IMR-90 (cell line): Measurements from ENCODE around the gene ADAMTS12. TPM values are rescaled to one million over a fixed set of nuclear protein-coding genes. Genes with fewer than 3 reads are reported as not detected.

ENCODE experiments used
- ATAC-seq: fragments of 200-7000 bp; cut with Tn5 transposase; 2 replicates; pipeline ENCODE4 v1.9.1; 2020; ENCODE audit warnings: low read depth, mild to moderate bottlenecking, moderate library complexity
- BruUV-seq: library from RNA; stranded (reverse); fragments of 400-500 nt; replicated peaks from 2 replicates; lab custom pipeline; 2021; lab: Mats Ljungman, UMichigan
- CTCF ChIA-PET: fragments of 300-600 bp; formaldehyde crosslinking; extraction: SDS; loops from one replicate; lab custom pipeline; 2021; ENCODE audit warnings: antibody characterized with exemption; lab: Yijun Ruan, JAX
- POLR2A ChIA-PET: fragments of 300-600 bp; sonication (Branson Sonifier 250); formaldehyde crosslinking; loops from one replicate; lab custom pipeline; 2022; ENCODE audit warnings: antibody characterized with exemption; ENCODE audit not compliant: unreplicated experiment; lab: Charles Lee
- DNase-seq: peaks from one replicate; pipeline ENCODE4 v3.0.0; 2013
- H2AFZ ChIP-seq: replicated peaks from 2 replicates; pipeline ENCODE3; 2013; ENCODE audit warnings: low read length, mild to moderate bottlenecking; ENCODE audit not compliant: poor library complexity
- H2AK5ac ChIP-seq: 2 replicates; pipeline ENCODE4 v1.6.1; 2013; ENCODE audit warnings: low read depth, low read length, inconsistent platforms
- H2AK9ac ChIP-seq: replicated peaks from 2 replicates; pipeline ENCODE3; 2013; ENCODE audit warnings: mild to moderate bottlenecking, low read depth, low read length, moderate library complexity; ENCODE audit not compliant: poor library complexity
- H2BK120ac ChIP-seq: 2 replicates; pipeline ENCODE4 v1.6.1; 2013; ENCODE audit warnings: low read depth, low read length, inconsistent platforms
- H2BK15ac ChIP-seq: 3 replicates; pipeline ENCODE4 v1.6.1; 2013; ENCODE audit warnings: low read depth, low read length, inconsistent platforms
- H2BK20ac ChIP-seq: 2 replicates; pipeline ENCODE4 v1.6.1; 2013; ENCODE audit warnings: low read depth, mild to moderate bottlenecking, inconsistent platforms, low read length, moderate library complexity
- H2BK5ac ChIP-seq: 2 replicates; pipeline ENCODE4 v1.6.1; 2013; ENCODE audit warnings: mild to moderate bottlenecking, low read depth, low read length, inconsistent platforms; ENCODE audit not compliant: poor library complexity, severe bottlenecking
- H3K14ac ChIP-seq: replicated peaks from 2 replicates; pipeline ENCODE4 v1.6.1; 2013; ENCODE audit warnings: low read depth, low read length, inconsistent platforms
- H3K18ac ChIP-seq: 2 replicates; pipeline ENCODE4 v1.6.1; 2013; ENCODE audit warnings: low read depth, low read length, control low read depth
- H3K23ac ChIP-seq: 2 replicates; pipeline ENCODE4 v1.6.1; 2013; ENCODE audit warnings: low read depth, low read length, inconsistent platforms
- H3K27ac ChIP-seq: 2 replicates; pipeline ENCODE4 v1.5.1; 2013; ENCODE audit warnings: mild to moderate bottlenecking, control low read depth, low read length; ENCODE audit not compliant: insufficient read depth
- H3K27me3 ChIP-seq: 2 replicates; pipeline ENCODE4 v1.6.1; 2013; ENCODE audit warnings: low read length; ENCODE audit not compliant: control insufficient read depth, insufficient read depth
- H3K36me3 ChIP-seq: 2 replicates; pipeline ENCODE4 v1.6.1; 2013; ENCODE audit warnings: low read length, mixed read lengths; ENCODE audit not compliant: control insufficient read depth, insufficient read depth
- H3K4ac ChIP-seq: 2 replicates; pipeline ENCODE4 v1.6.1; 2013; ENCODE audit warnings: low read depth, low read length, inconsistent platforms
- H3K4me1 ChIP-seq: 2 replicates; pipeline ENCODE4 v1.6.1; 2013; ENCODE audit warnings: low read length, mixed read lengths; ENCODE audit not compliant: control insufficient read depth, insufficient read depth
- H3K4me2 ChIP-seq: 2 replicates; pipeline ENCODE4 v1.6.1; 2013; ENCODE audit warnings: low read depth, mild to moderate bottlenecking, control low read depth, low read length, moderate library complexity
- H3K4me3 ChIP-seq: 2 replicates; pipeline ENCODE4 v1.5.1; 2013; ENCODE audit warnings: low read depth, mild to moderate bottlenecking, control low read depth, low read length, moderate library complexity; ENCODE audit not compliant: insufficient read depth
- H3K56ac ChIP-seq: 2 replicates; pipeline ENCODE4 v1.6.1; 2013; ENCODE audit warnings: low read length, inconsistent platforms; ENCODE audit not compliant: insufficient read depth; ENCODE audit errors: extremely low read depth
- H3K79me1 ChIP-seq, 2 experiments: 2 replicates each; pipeline ENCODE4 v1.6.1; 2013; ENCODE audit warnings: low read length in 2 of 2, inconsistent platforms in 1 of 2, low read depth in 1 of 2
- H3K9ac ChIP-seq: 2 replicates; pipeline ENCODE4 v1.6.1; 2013; ENCODE audit warnings: low read depth, low read length, control low read depth
- H3K9me1 ChIP-seq: 2 replicates; pipeline ENCODE4 v1.6.1; 2013; ENCODE audit warnings: low read length, inconsistent platforms; ENCODE audit not compliant: insufficient read depth
- H3K9me3 ChIP-seq: 2 replicates; pipeline ENCODE4 v1.6.1; 2013; ENCODE audit warnings: low read length; ENCODE audit not compliant: control insufficient read depth, insufficient read depth
- H4K20me1 ChIP-seq: 2 replicates; pipeline ENCODE4 v1.6.1; 2013; ENCODE audit warnings: low read length, inconsistent platforms; ENCODE audit not compliant: insufficient read depth
- H4K5ac ChIP-seq: 2 replicates; pipeline ENCODE4 v1.6.1; 2013; ENCODE audit warnings: mild to moderate bottlenecking, low read depth, low read length, control low read depth
- H4K8ac ChIP-seq, 2 experiments: 2 replicates each; pipeline ENCODE4 v1.6.1; 2013; ENCODE audit warnings: low read depth in 2 of 2, low read length in 2 of 2, control low read depth in 1 of 2, inconsistent platforms in 1 of 2
- H4K91ac ChIP-seq: 2 replicates; pipeline ENCODE4 v1.6.1; 2013; ENCODE audit warnings: low read depth, low read length, inconsistent platforms; ENCODE audit not compliant: insufficient read depth
- BHLHE40 ChIP-seq: fragments of 150-350 bp; IDR thresholded peaks from 2 replicates; pipeline ENCODE4 v1.6.1; 2016; ENCODE audit warnings: mild to moderate bottlenecking, low read depth, low read length
- CEBPB ChIP-seq: IDR thresholded peaks from 2 replicates; pipeline ENCODE4 v1.6.1; 2012; ENCODE audit warnings: low read depth, low read length, improper control_type of control experiment
- CHD1 ChIP-seq: IDR thresholded peaks from 2 replicates; pipeline ENCODE4 v1.6.1; 2012; ENCODE audit warnings: low read depth, low read length, improper control_type of control experiment
- CTCF ChIP-seq: conservative IDR thresholded peaks from 2 replicates; pipeline ENCODE4 v1.5.1; 2012; ENCODE audit warnings: mild to moderate bottlenecking, low read depth, low read length, improper control_type of control experiment
- ELK1 ChIP-seq: fragments of 150-350 bp; IDR thresholded peaks from 2 replicates; pipeline ENCODE4 v1.6.1; 2016; ENCODE audit warnings: low read depth, mild to moderate bottlenecking, low read length, moderate library complexity, borderline replicate concordance
- FOS ChIP-seq: fragments of 150-350 bp; IDR thresholded peaks from 2 replicates; pipeline ENCODE4 v1.6.1; 2016; ENCODE audit warnings: low read depth, low read length
- MAFK ChIP-seq: IDR thresholded peaks from 2 replicates; pipeline ENCODE4 v1.6.1; 2012; ENCODE audit warnings: low read depth, low read length, improper control_type of control experiment
- MAZ ChIP-seq: IDR thresholded peaks from 2 replicates; pipeline ENCODE4 v1.6.1; 2012; ENCODE audit warnings: low read depth, mild to moderate bottlenecking, low read length, improper control_type of control experiment, moderate library complexity, borderline replicate concordance
- MXI1 ChIP-seq: IDR thresholded peaks from 2 replicates; pipeline ENCODE4 v1.6.1; 2012; ENCODE audit warnings: low read depth, mild to moderate bottlenecking, low read length, moderate library complexity, borderline replicate concordance
- NFE2L2 ChIP-seq: fragments of 150-350 bp; IDR thresholded peaks from 2 replicates; pipeline ENCODE4 v1.6.1; 2016; ENCODE audit warnings: low read depth, mild to moderate bottlenecking, low read length
- POLR2A ChIP-seq: IDR thresholded peaks from 2 replicates; pipeline ENCODE4 v1.6.1; 2012; ENCODE audit warnings: mild to moderate bottlenecking, low read depth, low read length
- RAD21 ChIP-seq: IDR thresholded peaks from 2 replicates; pipeline ENCODE4 v1.6.1; 2012; ENCODE audit warnings: low read length, improper control_type of control experiment
- RCOR1 ChIP-seq: IDR thresholded peaks from 2 replicates; pipeline ENCODE4 v1.6.1; 2012; ENCODE audit warnings: mild to moderate bottlenecking, low read length, improper control_type of control experiment; ENCODE audit not compliant: insufficient replicate concordance
- RFX5 ChIP-seq: IDR thresholded peaks from 2 replicates; pipeline ENCODE4 v1.8.0; 2012; ENCODE audit warnings: low read depth, mild to moderate bottlenecking, low read length, moderate library complexity
- SMC3 ChIP-seq: fragments of 150-350 bp; IDR thresholded peaks from 2 replicates; pipeline ENCODE4 v1.6.1; 2016; ENCODE audit warnings: low read depth, mild to moderate bottlenecking, antibody characterized with exemption, low read length, moderate library complexity
- USF2 ChIP-seq: fragments of 150-350 bp; IDR thresholded peaks from 2 replicates; pipeline ENCODE4 v1.6.1; 2017; ENCODE audit warnings: mild to moderate bottlenecking, antibody characterized with exemption, low read length, low read depth
- WGBS, 2 experiments: methylation state at CpG; one replicate each; pipeline versions ENCODE4 v1.1.5 to v1.1.7; 2013; ENCODE audit warnings: missing lambda C conversion rate in 2 of 2; ENCODE audit not compliant: insufficient read length in 1 of 2; ENCODE audit errors: extremely low coverage in 2 of 2; 5-methylcytosine and 5-hydroxymethylcytosine counted together
- dilution Hi-C: fragments of 300-500 bp; cut with HindIII; formaldehyde crosslinking; loops from one replicate; pipeline ENCODE4 v1.14.3; 2018; ENCODE audit warnings: low sequenced_read_pairs; ENCODE audit not compliant: unreplicated experiment
- in situ Hi-C: fragments of 300-500 bp; cut with MboI; formaldehyde crosslinking; loops from 3 replicates; pipeline ENCODE4 v1.14.3; 2019; ENCODE audit warnings: low sequenced_read_pairs, inconsistent platforms, mixed read lengths
- intact Hi-C: fragments of 100-400 bp; cut with micrococcal nuclease; formaldehyde crosslinking; loops from 2 replicates; pipeline ENCODE4 v1.10.0; 2022
- polyA plus RNA-seq, 3 experiments: library from polyadenylated mRNA; depleted of rRNA; stranded (reverse); fragments of >200 nt; gene quantifications; 2 replicates each; pipeline ENCODE4 v1.2.3, GENCODE V29; 2012; ENCODE audit warnings: low replicate concordance in 1 of 3
- total RNA-seq: library from RNA; depleted of rRNA; stranded (reverse); fragments of >200 nt; gene quantifications from 2 replicates; pipeline ENCODE4 v1.2.3, GENCODE V29; 2012

Gene ADAMTS12
- total and polyA plus RNA-seq, 2 of the 4 experiments (the other 2 are of a cell fraction): 27.3 to 51.3 TPM

GRCh38 chr5:33509036-33509435 lies 382.8 kb downstream of the ADAMTS12 start:
- 0 out of 2 replicates have a peak overlapping the region, but pooled peaks have one; percentile 18 for H2BK20ac ChIP-seq
- WGBS, 2 experiments: no CpG with 5 or more reads among the region's 3 CpGs
- H3K9me1 ChIP-seq: 0 out of 2 replicates have a peak, but pooled peaks cover 6% of the 10 kb centered on the region
- 0 out of 2 replicates have a peak overlapping the region, but pooled peaks have one; percentile 46 for H3K14ac ChIP-seq
- H2BK15ac ChIP-seq: no peak overlapping the region
- H4K5ac ChIP-seq: peak overlapping the region; percentile 42; the same call in 1 of the 2 replicates
- H2AK9ac ChIP-seq: no peak overlapping the region
- H3K27ac ChIP-seq: peak overlapping the region; percentile 71; the same call in 1 of the 2 replicates
- ATAC-seq (peak; percentile 95), DNase-seq (peak; percentile 62)
- H3K4me1 ChIP-seq: peaks cover 3% of the 10 kb centered on the region
- no peak overlapping the region for H4K91ac ChIP-seq
- H2AK5ac ChIP-seq: no peak overlapping the region
- H4K8ac ChIP-seq: no peak overlapping the region
- ChIA-PET POLR2A (no interaction called here), CTCF (no interaction called here)
- H2AFZ ChIP-seq: no peak overlapping the region
- H2BK120ac ChIP-seq: no peak overlapping the region; the same call in 1 of the 2 replicates
- no peak overlapping the region for H3K18ac ChIP-seq
- no peak overlapping the region for H3K4ac ChIP-seq
- no TSS peak for BruUV-seq
- no peak overlapping the region for H3K4me3 ChIP-seq
- H3K23ac ChIP-seq: no peak overlapping the region
- H3K56ac ChIP-seq: no peak overlapping the region
- in situ Hi-C loops: no loop called here
- intact Hi-C loops: no loop called here
- no peaks in the 10 kb centered on the region for H4K20me1 ChIP-seq
- H3K27me3 ChIP-seq: no peaks in the 10 kb centered on the region
- H2BK5ac ChIP-seq: peak overlapping the region; percentile 21
- dilution Hi-C loops: no loop called here
- H3K9ac ChIP-seq: no peak overlapping the region
- H3K79me1 ChIP-seq: no peaks in the 10 kb centered on the region
- TF ChIP-seq RCOR1: no peak
- TF ChIP-seq MAFK: no peak
- TF ChIP-seq MXI1: no peak
- TF ChIP-seq RFX5: no peak
- TF ChIP-seq CEBPB: no peak
- no peak for TF ChIP-seq NFE2L2
- TF ChIP-seq BHLHE40: no peak
- no peak for TF ChIP-seq RAD21
- TF ChIP-seq CHD1: no peak
- no peak for TF ChIP-seq CTCF
- TF ChIP-seq SMC3: no peak
- TF ChIP-seq MAZ: no peak
- no peak for TF ChIP-seq USF2
- no peak for TF ChIP-seq ELK1
- no peak for TF ChIP-seq POLR2A
- no peak for TF ChIP-seq FOS
- no peaks in the 10 kb centered on the region for H3K9me3 ChIP-seq
- no peak overlapping the region for H3K4me2 ChIP-seq
- no peaks in the 10 kb centered on the region for H3K36me3 ChIP-seq
